SKM-1 treated with dmso at 0.1 percent for 144 hours (cell line): ENCODE data around the gene SIRT2.
"Not testable (repeated sequence)": the region's sequence is repeated elsewhere in the genome, so short reads cannot be mapped to it uniquely, and the experiment has no call there.

Experiments
- DNase-seq: peaks from one replicate; lab custom pipeline; 2025; ENCODE audit not compliant: unreplicated experiment; lab: John Stamatoyannopoulos, UW

SIRT2 gene

DNA sequence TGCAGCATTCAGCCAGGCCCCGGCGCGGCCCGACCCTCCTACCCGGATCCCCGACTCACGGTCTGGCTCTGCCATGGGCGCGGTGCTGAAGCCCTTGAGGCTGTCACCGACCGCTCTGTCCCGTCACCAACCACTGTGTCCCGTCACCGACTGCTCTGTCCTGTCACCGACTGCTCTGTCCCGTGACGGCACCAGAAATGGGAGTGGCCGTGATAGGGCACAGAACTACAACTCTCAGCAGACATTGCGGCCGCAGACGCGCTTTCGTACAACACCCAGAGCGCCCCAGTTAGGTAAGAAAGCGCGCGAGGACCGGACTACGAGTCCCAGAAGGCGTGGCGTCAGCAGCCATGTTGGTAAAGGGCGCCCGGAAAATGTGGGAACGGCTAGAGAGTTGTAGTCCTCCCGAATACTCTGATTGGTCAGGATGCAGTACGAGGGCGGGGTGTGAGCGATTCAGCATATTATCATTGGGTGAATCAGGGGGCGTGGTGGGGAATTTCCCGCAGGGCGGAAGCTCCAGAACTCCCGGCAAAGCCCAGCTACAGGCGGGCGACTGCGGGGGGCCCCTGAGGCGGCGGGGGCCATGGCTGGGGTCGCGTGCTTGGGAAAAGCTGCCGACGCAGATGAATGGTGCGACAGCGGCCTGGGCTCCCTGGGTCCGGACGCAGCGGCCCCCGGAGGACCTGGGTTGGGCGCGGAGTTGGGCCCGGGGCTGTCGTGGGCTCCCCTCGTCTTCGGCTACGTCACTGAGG lies at the start of gene SIRT2, which contains the start of gene NFKBIB:
TSS of gene SIRT2 (minus strand) at position 172 of the 755 bp plus-strand sequence. CDS start at position 75, 97 bp downstream.
TSS of gene NFKBIB (plus strand) at position 523 of the 755 bp plus-strand sequence. CDS start at position 587, 64 bp downstream.
- peak; percentile 99 for DNase-seq

DNA sequence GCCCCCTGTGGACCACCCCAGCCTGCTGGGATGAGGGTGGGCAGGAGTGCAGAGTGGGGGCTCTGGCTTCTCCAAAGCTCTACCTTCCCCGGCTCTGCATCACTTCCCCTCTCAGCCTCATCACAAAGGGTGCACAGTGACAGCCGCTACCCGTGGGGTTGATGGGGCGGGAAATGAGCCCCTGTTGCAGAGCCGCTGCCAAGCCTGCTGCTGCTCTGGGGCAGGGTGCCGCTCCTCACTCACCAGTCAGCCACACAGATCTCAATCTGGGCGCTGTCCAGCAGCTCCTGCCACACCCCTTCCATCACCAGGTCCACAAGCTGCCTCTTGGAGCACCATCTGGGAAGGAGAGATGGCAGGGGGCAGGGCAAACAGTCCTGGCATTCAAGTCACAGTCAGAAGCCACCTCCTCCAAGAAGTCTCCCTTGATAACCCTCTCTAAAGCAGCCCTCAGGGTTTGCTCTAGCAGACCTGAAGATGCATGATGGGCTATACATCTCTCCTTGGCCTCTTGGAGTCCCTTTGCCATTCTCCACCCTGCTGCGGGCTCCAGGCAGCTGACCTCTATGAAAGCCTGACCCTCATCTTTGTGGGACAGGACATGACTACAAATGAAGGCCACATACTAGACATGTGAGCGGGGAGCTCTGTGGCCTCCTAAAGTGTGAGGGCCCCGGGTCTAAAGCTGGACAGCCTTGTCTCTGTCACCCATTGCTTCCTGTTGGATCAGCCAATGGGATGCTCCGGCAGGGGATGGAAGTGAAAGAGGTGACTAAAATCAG lies 47.0 kb upstream of the SIRT2 start:
- DNase-seq = no peak

DNA sequence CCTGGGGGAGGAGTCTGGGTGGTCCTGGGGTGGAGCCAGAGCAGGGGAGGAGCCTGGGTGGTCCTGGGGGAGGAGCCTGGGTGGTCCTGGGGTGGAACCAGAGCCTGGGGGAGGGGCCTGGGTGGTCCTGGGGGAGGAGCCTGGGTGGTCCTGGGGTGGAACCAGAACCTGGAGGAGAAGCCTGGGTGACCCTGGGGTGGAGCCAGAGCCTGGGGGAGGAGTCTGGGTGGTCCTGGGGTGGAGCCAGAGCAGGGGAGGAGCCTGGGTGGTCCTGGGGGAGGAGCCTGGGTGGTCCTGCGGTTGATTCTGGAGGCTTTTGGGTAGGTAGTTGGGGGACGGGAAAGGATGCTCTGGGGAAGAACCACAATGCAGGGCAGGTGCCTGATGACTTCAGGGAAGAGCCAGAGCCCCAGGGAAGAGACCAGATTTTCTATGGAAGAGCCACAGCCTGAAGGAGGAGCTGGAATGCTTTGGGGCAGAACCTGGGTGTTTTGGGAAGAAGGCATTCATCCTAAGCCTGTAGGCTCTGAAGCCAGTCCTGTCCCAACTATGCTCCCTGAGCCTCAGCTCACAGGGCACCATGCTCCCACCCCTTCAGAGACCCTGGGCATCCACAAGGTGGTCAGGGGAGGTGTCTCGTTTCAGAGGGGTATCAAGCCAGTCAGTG lies 46.3 kb upstream of the SIRT2 start:
- DNase-seq = no peak

DNA sequence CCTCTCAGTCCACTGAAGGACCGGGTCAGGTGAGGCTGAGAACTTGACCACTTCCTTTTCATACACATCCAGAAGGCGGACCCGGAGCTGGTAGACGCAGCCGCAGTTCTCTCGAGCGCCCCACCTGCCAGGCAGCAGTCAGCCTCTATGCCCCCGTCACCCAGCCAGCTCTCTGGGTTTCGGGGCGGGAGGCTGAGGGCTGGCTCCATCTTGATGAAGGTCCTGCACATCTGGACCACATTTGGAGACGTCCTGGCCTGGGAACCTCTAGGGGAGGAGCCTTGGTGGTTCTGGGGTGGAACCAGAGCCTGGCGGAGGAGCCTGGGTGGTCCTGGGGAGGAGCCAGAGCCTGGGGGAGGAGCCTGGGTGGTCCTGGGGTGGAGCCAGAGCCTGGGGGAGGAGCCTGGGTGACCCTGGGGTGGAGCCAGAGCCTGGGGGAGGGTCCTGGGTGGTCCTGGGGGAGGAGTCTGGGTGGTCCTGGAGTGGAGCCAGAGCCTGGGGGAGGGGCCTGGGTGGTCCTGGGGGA lies 45.6 kb upstream of the SIRT2 start:
- no peak for DNase-seq

DNA sequence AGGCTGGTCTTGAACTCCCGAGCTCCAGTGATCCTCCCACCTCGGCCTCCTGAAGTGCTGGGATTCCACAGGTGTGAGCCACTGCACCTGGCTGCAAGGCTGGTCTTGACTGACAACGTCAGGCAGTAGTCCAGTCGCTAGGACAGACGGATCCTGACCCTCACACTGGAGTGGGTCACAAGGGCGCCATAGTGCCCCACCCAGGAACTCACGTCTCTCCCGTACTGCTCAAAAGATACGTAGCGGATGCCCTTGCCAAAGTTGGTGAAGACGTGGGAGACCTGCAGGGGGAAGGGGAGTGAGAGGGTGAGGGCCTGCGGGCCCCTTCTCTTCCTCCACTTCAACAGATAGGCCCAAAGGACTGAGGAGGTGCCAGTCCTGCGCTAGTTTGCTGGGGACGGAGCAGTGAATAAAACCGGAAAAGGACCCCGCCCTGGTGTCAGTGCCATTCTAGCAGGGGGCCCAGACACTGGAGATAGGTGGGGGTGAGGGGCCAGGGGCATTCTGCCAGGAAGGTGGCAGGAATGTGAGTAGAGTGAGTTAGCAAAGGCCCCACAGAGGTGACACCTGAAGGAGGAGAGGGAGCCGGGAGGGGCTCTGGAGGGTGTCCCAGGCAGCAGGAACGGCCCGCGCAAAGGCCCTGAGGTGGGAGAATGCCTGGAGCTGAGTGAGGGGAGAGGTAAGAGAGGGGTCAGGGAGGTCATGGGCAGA lies 43.2 kb upstream of the SIRT2 start:
- DNase-seq = no peak

DNA sequence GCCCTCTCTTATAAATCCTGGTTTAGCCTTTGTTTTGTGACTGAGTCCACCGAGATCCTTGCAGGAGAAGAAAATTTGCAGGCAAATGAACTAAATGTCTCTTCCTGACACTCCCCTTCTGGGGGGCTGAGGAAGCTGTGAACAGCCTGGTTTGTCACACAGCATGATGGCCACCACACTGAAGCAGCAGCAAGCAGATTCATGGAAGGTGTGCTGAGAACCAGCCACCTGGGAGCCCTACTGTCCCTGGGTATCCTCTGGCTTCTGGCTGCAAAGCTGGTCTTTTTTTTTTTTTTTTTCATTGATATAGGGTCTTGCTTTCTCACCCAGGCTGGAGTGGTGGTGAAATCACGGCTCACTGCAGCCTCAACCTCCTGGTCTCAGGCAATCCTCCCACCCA lies 42.6 kb upstream of the SIRT2 start:
- no peak for DNase-seq

- DNase-seq = not testable (repeated sequence)
These were observed 42.0 kb upstream of the SIRT2 start for GRCh38 chr19:38941466-38941865.

DNA sequence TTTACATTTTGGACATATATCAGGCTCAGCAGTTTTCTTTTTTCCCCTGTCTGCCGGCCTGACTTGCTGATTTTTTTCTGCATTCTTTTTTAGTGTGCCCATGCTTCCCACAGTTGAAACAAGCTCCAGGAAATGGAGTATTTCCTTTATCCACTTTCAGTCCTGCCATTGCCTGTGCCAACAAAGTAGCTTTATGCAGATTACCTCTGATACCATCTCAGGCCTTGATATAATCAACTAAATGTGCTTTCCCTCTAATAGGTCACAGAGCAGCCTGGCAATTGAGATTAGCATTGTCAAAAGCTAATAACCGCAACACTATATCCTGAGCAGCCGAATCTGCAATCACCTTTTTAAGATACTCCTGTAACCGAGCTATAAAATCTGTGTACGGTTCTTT lies 40.5 kb upstream of the SIRT2 start:
- no peak for DNase-seq

DNA sequence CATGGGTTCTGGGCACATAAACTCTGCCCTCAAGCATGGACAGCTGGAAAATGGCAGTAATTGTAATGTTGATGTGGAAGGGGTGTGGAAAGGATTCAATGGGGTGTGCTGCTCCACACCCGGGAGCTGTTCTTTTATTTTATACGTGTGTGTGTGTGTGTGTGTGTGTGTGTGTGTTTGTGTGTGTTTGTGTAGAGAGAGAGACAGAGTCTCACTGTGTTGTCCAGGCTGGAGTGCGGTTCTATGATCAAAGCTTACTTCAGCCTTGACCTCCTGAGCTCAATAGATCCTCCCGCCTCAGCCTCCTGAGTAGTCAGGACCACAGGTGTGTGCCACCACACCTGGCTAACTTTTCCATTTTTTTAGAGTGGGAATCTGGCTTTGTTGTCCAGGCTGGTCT lies 34.1 kb upstream of the SIRT2 start:
- DNase-seq = no peak

DNA sequence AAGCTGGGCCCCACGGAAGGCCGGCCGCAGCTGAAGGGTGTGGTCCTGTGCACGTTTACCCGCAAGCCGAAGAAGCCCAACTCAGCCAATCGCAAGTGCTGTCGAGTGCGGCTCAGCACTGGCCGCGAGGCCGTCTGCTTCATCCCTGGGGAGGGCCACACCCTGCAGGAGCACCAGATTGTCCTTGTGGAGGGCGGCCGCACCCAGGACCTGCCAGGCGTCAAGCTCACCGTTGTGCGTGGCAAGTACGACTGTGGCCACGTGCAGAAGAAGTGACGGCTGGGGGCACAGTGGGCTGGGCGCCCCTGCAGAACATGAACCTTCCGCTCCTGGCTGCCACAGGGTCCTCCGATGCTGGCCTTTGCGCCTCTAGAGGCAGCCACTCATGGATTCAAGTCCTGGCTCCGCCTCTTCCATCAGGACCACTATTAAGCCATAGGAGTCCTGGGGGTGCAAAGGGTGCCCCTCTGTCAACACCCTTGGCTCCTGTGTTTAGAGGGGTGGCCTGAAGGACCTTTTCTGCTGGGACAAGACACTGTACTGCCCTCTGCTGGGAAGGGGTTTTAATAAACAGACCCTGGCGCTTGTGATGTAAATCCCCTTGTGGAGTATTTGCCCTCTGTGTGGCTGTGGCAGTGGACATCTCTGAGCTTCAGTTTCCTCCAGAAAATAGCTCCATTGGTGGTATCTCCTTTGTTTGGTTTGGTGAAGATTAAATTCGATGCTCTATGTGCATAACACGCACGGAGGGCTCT lies 33.2 kb upstream of the SIRT2 start:
- DNase-seq = peak; percentile 43

DNA sequence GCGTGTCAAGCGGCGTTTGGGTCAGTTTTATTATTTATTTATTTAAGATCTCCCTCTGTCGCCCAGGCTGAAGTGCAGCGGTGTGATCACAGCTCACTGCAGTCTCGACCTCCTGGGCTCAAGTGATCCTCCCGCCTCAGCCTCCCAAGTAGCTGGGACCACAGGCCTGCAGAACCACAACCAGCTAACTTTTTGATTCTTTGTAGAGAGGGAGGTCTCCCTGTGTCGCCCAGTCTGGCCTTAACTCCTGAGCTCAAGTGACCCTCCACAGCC lies 32.0 kb upstream of the SIRT2 start:
- no peak for DNase-seq

GRCh38 chr19:38930776-38931520 lies 31.5 kb upstream of the SIRT2 start, which contains the start of gene MRPS12:
Gene MRPS12 (plus strand): TSS chr19:38930944. CDS start chr19:38931295, 351 bp downstream.
- peak; percentile 97 for DNase-seq

DNA sequence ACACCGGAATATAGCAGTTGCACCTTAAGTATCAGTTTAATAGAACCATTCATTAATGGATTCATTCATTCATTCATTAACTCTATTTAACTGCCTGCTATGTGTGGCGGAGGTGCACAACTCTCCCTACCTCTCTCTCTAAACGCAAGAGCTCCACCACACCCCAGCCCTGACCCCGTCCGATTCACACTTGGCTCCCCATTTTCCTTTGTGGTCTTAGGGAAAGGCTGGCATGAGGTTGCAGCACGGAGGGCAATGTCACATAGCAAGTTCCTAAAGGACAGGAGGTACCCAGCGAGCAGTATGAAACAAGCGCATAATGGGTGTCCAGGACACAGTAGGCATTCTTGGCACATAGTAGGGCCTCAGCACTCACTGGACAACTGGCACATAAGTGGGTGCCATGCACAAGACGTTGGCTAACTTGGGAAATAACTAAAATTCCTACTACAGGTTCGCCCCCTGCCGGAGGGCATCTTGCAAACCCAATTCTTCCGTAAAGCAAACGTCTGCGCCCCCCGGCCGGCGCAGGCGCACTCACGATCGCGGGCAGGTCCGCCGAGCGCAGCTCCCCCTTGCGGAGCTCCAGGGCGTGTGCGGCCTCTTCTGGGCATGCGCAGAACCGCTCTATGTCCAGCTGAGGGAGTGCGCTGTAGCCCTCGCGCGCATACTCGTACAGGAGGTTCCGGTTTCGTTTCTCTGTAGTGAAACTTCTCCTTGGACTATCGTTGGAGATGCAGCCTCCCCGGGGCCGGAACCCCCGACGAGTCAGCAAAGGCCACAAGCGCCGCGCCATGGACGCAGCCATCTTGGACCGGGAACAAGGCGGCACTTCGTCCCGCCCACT lies 30.7 kb upstream of the SIRT2 start, which contains the start of gene SARS2:
TSS of gene SARS2 (minus strand) at position 835 of the 847 bp plus-strand sequence. CDS start at position 808, 27 bp downstream.
- DNase-seq = peak; percentile 92

GRCh38 chr19:38928391-38929001 lies 29.1 kb upstream of the SIRT2 start:
- DNase-seq = no peak

- DNase-seq = no peak
These were observed 25.0 kb upstream of the SIRT2 start for GRCh38 chr19:38924388-38924787.

GRCh38 chr19:38922482-38922881 lies 23.1 kb upstream of the SIRT2 start:
- no peak for DNase-seq

DNA sequence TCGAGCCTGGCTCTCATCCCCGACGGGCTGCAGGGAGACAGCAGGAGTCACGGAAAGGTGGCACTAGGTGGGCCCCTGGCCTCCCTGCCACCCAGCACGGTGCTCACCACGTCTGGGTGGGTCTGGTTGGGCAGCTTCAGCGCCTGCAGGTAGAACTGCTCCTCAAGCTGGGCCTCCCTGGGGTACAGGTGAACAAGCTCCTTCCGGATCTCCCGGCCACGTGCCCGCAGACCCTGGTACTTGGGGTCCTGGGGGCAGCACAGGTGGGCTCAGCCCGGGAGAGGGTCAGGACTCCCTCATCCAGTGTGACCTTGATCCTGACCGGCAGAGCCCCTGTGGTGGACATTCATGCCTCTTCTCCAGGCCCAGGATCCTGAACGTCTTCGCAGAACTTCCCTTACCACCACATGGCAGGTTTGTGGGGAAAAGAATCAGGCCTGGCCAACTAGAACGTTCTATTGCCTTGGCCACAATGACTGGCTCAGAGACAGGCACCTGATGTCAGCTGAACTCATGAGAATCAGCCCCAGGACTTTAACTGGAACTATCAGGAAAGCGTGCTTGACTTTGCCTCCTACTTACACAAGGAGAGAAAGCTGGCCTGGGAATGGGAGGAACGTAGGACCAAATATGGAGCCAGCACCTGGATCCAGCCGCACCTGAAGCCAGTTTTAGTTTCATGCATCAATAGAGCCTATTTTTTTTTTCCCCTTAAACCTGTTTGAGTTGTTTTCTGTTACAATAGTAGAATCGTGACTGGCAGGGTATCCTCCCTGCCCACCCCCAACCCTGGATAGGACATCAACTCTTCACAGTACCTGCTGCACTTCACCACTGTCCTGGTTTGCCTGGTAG lies 22.2 kb upstream of the SIRT2 start:
- DNase-seq = no peak
